Natural killer cell (primary cell): ENCODE measurements around the gene KIDINS220. TPM values are rescaled to one million over a fixed set of nuclear protein-coding genes. Genes with fewer than 3 reads are reported as not detected.

Experiments
- ATAC-seq, 3 donors: fragments of 150-1000 bp in 2 of 3; fragments of 200-7000 bp in 1 of 3; cut with Tn5 transposase; 1 replicate in 1 of 3; 2 replicates in 2 of 3; pipeline ENCODE4 v1.10.0; 2021; ENCODE audit warnings: mild to moderate bottlenecking in 2 of 3, moderate library complexity in 2 of 3
- DNase-seq, 2 donors: peaks; one replicate each; pipeline versions ENCODE4 v3.0.0 to v3.0.0-alpha.2; 2013 to 2021; ENCODE audit warnings: mixed read lengths in 1 of 2
- H3K27ac ChIP-seq: one replicate; pipeline ENCODE4 v1.5.1; 2013; ENCODE audit warnings: mild to moderate bottlenecking, low read length
- H3K27me3 ChIP-seq: one replicate; pipeline ENCODE4 v1.6.1; 2013; ENCODE audit warnings: low read length; ENCODE audit not compliant: control insufficient read depth, insufficient read depth
- H3K36me3 ChIP-seq: one replicate; pipeline ENCODE4 v1.6.1; 2013; ENCODE audit warnings: low read length; ENCODE audit not compliant: control insufficient read depth, insufficient read depth
- H3K4me1 ChIP-seq: one replicate; pipeline ENCODE4 v1.6.1; 2013; ENCODE audit warnings: low read length; ENCODE audit not compliant: control insufficient read depth, insufficient read depth
- H3K4me3 ChIP-seq: one replicate; pipeline ENCODE4 v1.5.1; 2013; ENCODE audit warnings: low read length
- H3K9me3 ChIP-seq: one replicate; pipeline ENCODE4 v1.6.1; 2013; ENCODE audit warnings: low read length; ENCODE audit not compliant: control insufficient read depth, insufficient read depth
- H3K27ac Mint-ChIP-seq, 2 donors: one replicate each; pipeline ENCODE4 v1.8.0; 2022; ENCODE audit warnings: mild to moderate bottlenecking in 2 of 2, mixed read lengths in 2 of 2, moderate library complexity in 1 of 2
- H3K27me3 Mint-ChIP-seq, 2 donors: one replicate each; pipeline ENCODE4 v1.8.0; 2022; ENCODE audit warnings: low read depth in 2 of 2, mixed read lengths in 2 of 2
- H3K36me3 Mint-ChIP-seq: one replicate; pipeline ENCODE4 v1.8.0; 2022; ENCODE audit warnings: mixed read lengths
- H3K4me1 Mint-ChIP-seq, 2 donors: one replicate each; pipeline ENCODE4 v1.8.0; 2022; ENCODE audit warnings: mixed read lengths in 2 of 2
- H3K4me3 Mint-ChIP-seq: one replicate; pipeline ENCODE4 v1.8.0; 2022; ENCODE audit warnings: mild to moderate bottlenecking, moderate library complexity, mixed read lengths
- H3K9me3 Mint-ChIP-seq, 2 donors: one replicate each; pipeline ENCODE4 v1.8.0; 2022; ENCODE audit warnings: mixed read lengths in 2 of 2
- CTCF ChIP-seq: fragments of 200-600 bp; IDR thresholded peaks from one replicate; pipeline ENCODE4 v1.8.0; 2022; ENCODE audit warnings: antibody characterized with exemption
- WGBS: methylation state at CpG from one replicate; pipeline ENCODE4 v1.1.7; 2013; ENCODE audit warnings: missing lambda C conversion rate; ENCODE audit not compliant: insufficient coverage; 5-methylcytosine and 5-hydroxymethylcytosine counted together
- intact Hi-C: fragments of 100-400 bp; cut with micrococcal nuclease; formaldehyde crosslinking; loops from one replicate; pipeline ENCODE4 v1.14.2; 2022
- total RNA-seq, 4 donors: library from RNA; stranded (reverse); fragments of 120-200 nt in 1 of 4; gene quantifications; one replicate each; pipeline versions ENCODE4 v1.2.3 to v1.2.4, GENCODE V29; 2013 to 2022

KIDINS220 gene
- total RNA-seq, 3 donors from 2014 or later (not counting 1 experiment from before 2014, with no cell fraction given), result 54.1 to 84.2 (median 71.5) TPM

GRCh38 chr2:8867363-8867762, 29.9 kb upstream of the KIDINS220 start:
- no peak overlapping the region for H3K27ac ChIP-seq
- no peak for TF ChIP-seq CTCF
- H3K9me3 ChIP-seq, result no peaks in the 10 kb centered on the region
- no peak overlapping the region for H3K4me3 ChIP-seq
- H3K36me3 Mint-ChIP-seq, result no peaks in the 10 kb centered on the region
- intact Hi-C loops, result no loop called here
- no peak overlapping the region for H3K4me3 Mint-ChIP-seq
- H3K4me1 ChIP-seq, result no peaks in the 10 kb centered on the region
- no peaks in the 10 kb centered on the region for H3K9me3 Mint-ChIP-seq
- no peaks in the 10 kb centered on the region for H3K27me3 ChIP-seq
- peaks cover 0 to 2% of the 10 kb centered on the region in 2 donors for H3K27me3 Mint-ChIP-seq
- no peaks in the 10 kb centered on the region for H3K4me1 Mint-ChIP-seq
- 84% methylated on average over 3 of the region's 3 CpGs for WGBS
- ATAC-seq, result no peak
- H3K27ac Mint-ChIP-seq, result no peak overlapping the region
- no peaks in the 10 kb centered on the region for H3K36me3 ChIP-seq
- no peak for DNase-seq

GRCh38 chr2:8863331-8863953, 26.0 kb upstream of the KIDINS220 start:
- H3K4me1 ChIP-seq, result no peaks in the 10 kb centered on the region
- 92% methylated on average over 10 of the region's 10 CpGs for WGBS
- H3K36me3 ChIP-seq, result no peaks in the 10 kb centered on the region
- TF ChIP-seq CTCF, result no peak
- DNase-seq (no peak), ATAC-seq (no peak)
- H3K9me3 Mint-ChIP-seq, result no peaks in the 10 kb centered on the region
- no peak overlapping the region for H3K4me3 Mint-ChIP-seq
- no peaks in the 10 kb centered on the region for H3K4me1 Mint-ChIP-seq
- peaks cover 0 to 2% of the 10 kb centered on the region in 2 donors for H3K27me3 Mint-ChIP-seq
- H3K9me3 ChIP-seq, result no peaks in the 10 kb centered on the region
- no peaks in the 10 kb centered on the region for H3K36me3 Mint-ChIP-seq
- no peak overlapping the region for H3K27ac Mint-ChIP-seq
- H3K4me3 ChIP-seq, result no peak overlapping the region
- intact Hi-C loops, result no loop called here
- H3K27me3 ChIP-seq, result no peaks in the 10 kb centered on the region
- no peak overlapping the region for H3K27ac ChIP-seq

GRCh38 chr2:8862230-8862629, 24.8 kb upstream of the KIDINS220 start:
- intact Hi-C loops, result no loop called here
- no peak for DNase-seq
- TF ChIP-seq CTCF, result no peak
- no peak for ATAC-seq
- Mint-ChIP-seq H3K4me1 (no peaks in the 10 kb centered on the region), H3K9me3 (no peaks in the 10 kb centered on the region), H3K36me3 (no peaks in the 10 kb centered on the region), H3K27me3 (peaks cover 0 to 2% of the 10 kb centered on the region in 2 donors), H3K4me3 (no peak overlapping the region), H3K27ac (no peak overlapping the region)
- no peaks in the 10 kb centered on the region for H3K4me1 ChIP-seq
- no peaks in the 10 kb centered on the region for H3K9me3 ChIP-seq
- H3K4me3 ChIP-seq, result no peak overlapping the region
- no peaks in the 10 kb centered on the region for H3K36me3 ChIP-seq
- no peaks in the 10 kb centered on the region for H3K27me3 ChIP-seq
- 92% methylated on average over 7 of the region's 7 CpGs for WGBS
- no peak overlapping the region for H3K27ac ChIP-seq

- no peaks in the 10 kb centered on the region for H3K4me1 Mint-ChIP-seq
- no peak overlapping the region for H3K27ac Mint-ChIP-seq
- H3K4me1 ChIP-seq, result no peaks in the 10 kb centered on the region
- H3K27me3 Mint-ChIP-seq, result peaks cover 0 to 2% of the 10 kb centered on the region in 2 donors
- no peaks in the 10 kb centered on the region for H3K36me3 Mint-ChIP-seq
- intact Hi-C loops, result no loop called here
- TF ChIP-seq CTCF, result no peak
- H3K9me3 ChIP-seq, result no peaks in the 10 kb centered on the region
- H3K9me3 Mint-ChIP-seq, result no peaks in the 10 kb centered on the region
- no peak for DNase-seq
- H3K27me3 ChIP-seq, result no peaks in the 10 kb centered on the region
- no peaks in the 10 kb centered on the region for H3K36me3 ChIP-seq
- H3K4me3 Mint-ChIP-seq, result no peak overlapping the region
- no peak overlapping the region for H3K4me3 ChIP-seq
- H3K27ac ChIP-seq, result no peak overlapping the region
- WGBS, result 100% methylated on average over 1 of the region's 1 CpG
- no peak for ATAC-seq
These were observed 24.4 kb upstream of the KIDINS220 start for GRCh38 chr2:8861797-8862196.
